Measurements from ENCODE around the gene BAG3. TPM values are rescaled to one million over a fixed set of nuclear protein-coding genes. Genes with fewer than 3 reads are reported as not detected.
"Not testable (repeated sequence)": the region's sequence is repeated elsewhere in the genome, so short reads cannot be mapped to it uniquely, and the experiment has no call there.

Gene BAG3
- total RNA-seq, 1 experiment from 2014 or later = 14.6 TPM

GRCh38 chr10:119662076-119662605 lies 11.0 kb downstream of the BAG3 start:
- DNase-seq (ENCODE audit: low spot score); in situ Hi-C loops (cut with HindIII; ENCODE audit: low sequenced_read_pairs): not testable (repeated sequence)

GRCh38 chr10:119663866-119664698 lies 12.9 kb downstream of the BAG3 start:
- DNase-seq (ENCODE audit: low spot score) = no peak
- in situ Hi-C loops (cut with HindIII; ENCODE audit: low sequenced_read_pairs) = no loop called here

GRCh38 chr10:119665901-119666708 lies 14.9 kb downstream of the BAG3 start:
- DNase-seq (ENCODE audit: low spot score) = no peak
- in situ Hi-C loops (cut with HindIII; ENCODE audit: low sequenced_read_pairs) = no loop called here

- in situ Hi-C loops (cut with HindIII; ENCODE audit: low sequenced_read_pairs) = no loop called here
- DNase-seq (ENCODE audit: low spot score) = no peak
These were observed 15.5 kb downstream of the BAG3 start for GRCh38 chr10:119666709-119667004.

GRCh38 chr10:119667562-119668328 lies 16.6 kb downstream of the BAG3 start:
- in situ Hi-C loops (cut with HindIII; ENCODE audit: low sequenced_read_pairs) = no loop called here
- no peak for DNase-seq (ENCODE audit: low spot score)

GRCh38 chr10:119668461-119668860 lies 17.3 kb downstream of the BAG3 start:
- in situ Hi-C loops (cut with HindIII; ENCODE audit: low sequenced_read_pairs) = no loop called here
- no peak for DNase-seq (ENCODE audit: low spot score)

- in situ Hi-C loops (cut with HindIII; ENCODE audit: low sequenced_read_pairs) = no loop called here
- no peak for DNase-seq (ENCODE audit: low spot score)
These were observed 18.2 kb downstream of the BAG3 start for GRCh38 chr10:119669331-119669730.

- peak; percentile 88 for DNase-seq (ENCODE audit: low spot score)
- in situ Hi-C loops (cut with HindIII; ENCODE audit: low sequenced_read_pairs) = no loop called here
These were observed 18.9 kb downstream of the BAG3 start for GRCh38 chr10:119669975-119670640.

- in situ Hi-C loops (cut with HindIII; ENCODE audit: low sequenced_read_pairs) = no loop called here
- DNase-seq (ENCODE audit: low spot score) = no peak
These were observed 19.5 kb downstream of the BAG3 start for GRCh38 chr10:119670717-119671116.

- in situ Hi-C loops (cut with HindIII; ENCODE audit: low sequenced_read_pairs) = no loop called here
- DNase-seq (ENCODE audit: low spot score) = no peak
These were observed 20.2 kb downstream of the BAG3 start for GRCh38 chr10:119671381-119671780.

GRCh38 chr10:119672291-119672690 lies 21.1 kb downstream of the BAG3 start:
- DNase-seq (ENCODE audit: low spot score) = no peak
- in situ Hi-C loops (cut with HindIII; ENCODE audit: low sequenced_read_pairs) = no loop called here

GRCh38 chr10:119673271-119673670 lies 22.1 kb downstream of the BAG3 start:
- in situ Hi-C loops (cut with HindIII; ENCODE audit: low sequenced_read_pairs) = no loop called here
- DNase-seq (ENCODE audit: low spot score) = no peak

GRCh38 chr10:119675483-119676170 lies 24.4 kb downstream of the BAG3 start:
- in situ Hi-C loops (cut with HindIII; ENCODE audit: low sequenced_read_pairs) = no loop called here
- no peak for DNase-seq (ENCODE audit: low spot score)

- no peak for DNase-seq (ENCODE audit: low spot score)
- in situ Hi-C loops (cut with HindIII; ENCODE audit: low sequenced_read_pairs) = no loop called here
These were observed 25.9 kb downstream of the BAG3 start for GRCh38 chr10:119677126-119677525.

GRCh38 chr10:119677904-119678755 lies 26.9 kb downstream of the BAG3 start:
- in situ Hi-C loops (cut with HindIII; ENCODE audit: low sequenced_read_pairs) = no loop called here
- no peak for DNase-seq (ENCODE audit: low spot score)

GRCh38 chr10:119679480-119679829 lies 28.3 kb downstream of the BAG3 start:
- no peak for DNase-seq (ENCODE audit: low spot score)
- in situ Hi-C loops (cut with HindIII; ENCODE audit: low sequenced_read_pairs) = no loop called here

- in situ Hi-C loops (cut with HindIII; ENCODE audit: low sequenced_read_pairs) = loop anchor here (10.0 kb wide), 1 partner anchor 155 kb away; no protein-coding TSS in a partner anchor
- no peak for DNase-seq (ENCODE audit: low spot score)
These were observed 28.9 kb downstream of the BAG3 start for GRCh38 chr10:119680050-119680449.

- in situ Hi-C loops (cut with HindIII; ENCODE audit: low sequenced_read_pairs) = loop anchor here (10.0 kb wide), 1 partner anchor 154 kb away; no protein-coding TSS in a partner anchor
- no peak for DNase-seq (ENCODE audit: low spot score)
These were observed 29.5 kb downstream of the BAG3 start for GRCh38 chr10:119680650-119681081.

Data from G401 (cell line).